HEK293 (cell line): ENCODE results near the gene FAM107A.

ENCODE experiments used
- ZNF292 ChIP-seq: fragments of 450-650 bp; formaldehyde crosslinking; IDR thresholded peaks from 2 replicates; pipeline ENCODE4 v1.5.1; 2016; ENCODE audit warnings: low read depth, missing biosample characterization, missing genetic modification characterization, borderline replicate concordance
- ZNF670 ChIP-seq: fragments of 450-650 bp; formaldehyde crosslinking; IDR thresholded peaks from 2 replicates; pipeline ENCODE4 v1.5.1; 2016; ENCODE audit warnings: missing biosample characterization, missing genetic modification characterization, low read depth
- TF ChIP-seq, protein P1 (sequence below): fragments of 450-650 bp; formaldehyde crosslinking; IDR thresholded peaks from 2 replicates; pipeline ENCODE4 v1.5.1; 2016; ENCODE audit warnings: missing biosample characterization, missing genetic modification characterization

DNA sequence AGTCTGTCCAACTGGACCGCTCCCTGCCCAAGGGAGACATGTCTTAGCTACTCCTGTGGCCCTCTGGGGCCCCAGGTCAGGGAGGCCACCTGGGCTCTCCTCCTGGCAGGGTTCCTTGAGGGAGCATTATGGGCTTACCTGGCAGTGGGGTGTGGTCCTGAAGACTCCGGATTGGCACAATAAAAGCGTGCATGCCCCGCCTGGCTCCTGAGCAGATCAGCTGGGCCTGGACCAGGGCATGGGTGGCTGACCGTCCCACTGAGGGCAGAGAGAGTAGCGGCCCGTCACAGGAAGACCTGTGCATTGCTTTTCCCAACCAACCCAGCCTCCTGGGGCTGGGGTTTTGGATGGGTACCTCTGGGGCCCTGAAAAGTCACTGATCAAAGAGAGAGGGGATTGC lies 45.6 kb downstream of the FAM107A start:
- TF ChIP-seq ZNF292 (tag by site-specific recombination) (no peak), ZNF670 (tag by site-specific recombination) (no peak)
- TF ChIP-seq, protein P1, sequence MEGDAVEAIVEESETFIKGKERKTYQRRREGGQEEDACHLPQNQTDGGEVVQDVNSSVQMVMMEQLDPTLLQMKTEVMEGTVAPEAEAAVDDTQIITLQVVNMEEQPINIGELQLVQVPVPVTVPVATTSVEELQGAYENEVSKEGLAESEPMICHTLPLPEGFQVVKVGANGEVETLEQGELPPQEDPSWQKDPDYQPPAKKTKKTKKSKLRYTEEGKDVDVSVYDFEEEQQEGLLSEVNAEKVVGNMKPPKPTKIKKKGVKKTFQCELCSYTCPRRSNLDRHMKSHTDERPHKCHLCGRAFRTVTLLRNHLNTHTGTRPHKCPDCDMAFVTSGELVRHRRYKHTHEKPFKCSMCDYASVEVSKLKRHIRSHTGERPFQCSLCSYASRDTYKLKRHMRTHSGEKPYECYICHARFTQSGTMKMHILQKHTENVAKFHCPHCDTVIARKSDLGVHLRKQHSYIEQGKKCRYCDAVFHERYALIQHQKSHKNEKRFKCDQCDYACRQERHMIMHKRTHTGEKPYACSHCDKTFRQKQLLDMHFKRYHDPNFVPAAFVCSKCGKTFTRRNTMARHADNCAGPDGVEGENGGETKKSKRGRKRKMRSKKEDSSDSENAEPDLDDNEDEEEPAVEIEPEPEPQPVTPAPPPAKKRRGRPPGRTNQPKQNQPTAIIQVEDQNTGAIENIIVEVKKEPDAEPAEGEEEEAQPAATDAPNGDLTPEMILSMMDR (tag by site-specific recombination) = no peak
